Fibroblast of the conjunctiva (primary cell): ENCODE measurements around the gene MYCBP.
"Not testable (repeated sequence)": the region's sequence is repeated elsewhere in the genome, so short reads cannot be mapped to it uniquely, and the experiment has no call there.

ENCODE experiments used
- DNase-seq: peaks from one replicate; pipeline ENCODE4 v3.0.0-alpha.2; 2010; ENCODE audit warnings: low read depth

The MYCBP gene, protein sequence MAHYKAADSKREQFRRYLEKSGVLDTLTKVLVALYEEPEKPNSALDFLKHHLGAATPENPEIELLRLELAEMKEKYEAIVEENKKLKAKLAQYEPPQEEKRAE

GRCh38 chr1:38873027-38873969 lies at the start of gene MYCBP:
TSS of gene MYCBP (minus strand) at chr1:38873348. CDS start at chr1:38873305, 43 bp downstream.
- DNase-seq, result peak; percentile 95

DNA sequence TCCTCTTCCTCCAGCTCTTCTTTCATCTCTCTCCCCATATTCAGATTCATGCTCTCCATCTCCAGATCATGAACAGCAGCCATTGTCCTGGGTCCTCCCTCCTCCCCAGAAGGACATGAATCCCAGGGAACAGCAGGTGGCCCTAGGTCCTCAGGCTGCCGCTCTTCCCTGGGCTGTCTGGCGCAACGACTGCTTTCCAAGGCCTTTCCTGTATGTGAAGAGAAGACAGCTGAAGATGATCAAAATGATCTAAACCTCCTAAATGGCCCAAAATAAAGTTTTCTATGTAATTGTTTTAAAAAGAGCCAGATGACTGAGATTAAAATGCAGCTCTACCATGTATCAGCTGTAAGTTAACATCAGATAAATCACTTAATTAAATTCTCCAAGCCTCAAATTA lies 46.0 kb upstream of the MYCBP start:
- no peak for DNase-seq

DNA sequence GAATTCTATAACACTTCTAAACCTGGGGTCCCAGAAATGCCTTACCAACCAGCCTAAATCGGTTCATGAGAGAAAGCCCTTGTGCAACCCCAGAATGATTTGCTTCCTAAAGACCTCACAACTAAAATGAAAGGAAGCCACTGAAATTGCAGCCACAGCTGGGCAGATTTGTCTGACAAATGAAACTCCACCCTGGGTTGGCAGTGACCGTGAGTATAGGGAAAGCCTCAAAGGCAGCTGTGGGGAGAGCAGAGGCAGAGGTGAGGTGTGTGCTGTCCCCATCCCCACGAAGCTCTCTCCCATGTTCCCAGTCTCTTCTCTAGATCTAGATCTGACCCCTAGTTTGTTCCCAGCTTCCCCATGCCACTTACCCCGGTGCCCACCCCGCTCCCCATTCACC lies 45.4 kb upstream of the MYCBP start:
- DNase-seq, result no peak

DNA sequence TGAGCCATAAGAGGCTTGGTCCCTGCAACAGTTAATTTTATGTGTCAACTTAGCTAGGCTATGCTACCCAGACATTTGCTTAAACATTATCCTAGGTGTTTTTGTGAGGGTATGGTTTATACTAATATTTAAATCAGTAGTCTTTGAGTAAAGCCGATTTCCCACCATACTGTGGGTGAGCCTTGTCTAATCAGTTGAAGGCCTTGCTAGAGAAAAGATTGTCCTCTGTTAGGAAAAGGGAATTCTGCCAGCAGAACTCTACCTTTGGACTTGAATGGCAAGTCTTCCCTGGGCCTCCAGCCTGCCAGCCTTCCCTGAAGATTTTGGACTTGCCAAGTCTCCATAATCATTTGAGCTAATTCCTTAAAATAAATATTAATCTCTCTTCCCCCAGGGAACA lies 44.6 kb upstream of the MYCBP start:
- no peak for DNase-seq

- DNase-seq, result no peak
Observed at GRCh38 chr1:38917337-38917736, 44.2 kb upstream of the MYCBP start.

DNA sequence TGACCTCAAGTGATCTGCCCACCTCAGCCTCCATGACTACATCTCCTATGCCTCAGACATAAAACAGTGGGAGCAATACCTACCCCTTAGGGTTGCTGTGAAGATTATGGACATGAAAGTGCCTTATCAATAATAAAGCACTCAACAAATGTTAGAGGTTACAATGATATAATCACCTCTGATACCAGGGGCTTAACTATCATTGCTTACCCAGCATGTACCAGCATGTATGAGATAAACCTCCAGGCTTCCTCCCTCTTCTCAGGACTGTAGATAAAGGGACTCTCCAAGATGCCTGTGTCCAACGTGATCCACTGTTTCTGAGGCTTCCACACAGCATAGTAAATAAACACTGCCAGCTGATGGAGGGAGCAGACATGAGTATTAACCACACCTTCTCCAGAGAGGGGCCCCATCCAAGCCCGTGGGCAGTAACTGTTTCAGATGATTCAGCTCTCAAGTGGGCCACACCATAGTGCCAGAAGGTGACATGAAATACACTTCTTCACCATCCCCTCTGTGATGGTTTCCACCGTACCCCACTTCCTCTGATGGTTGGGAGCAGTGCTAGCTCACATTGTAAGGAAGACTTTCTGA lies 42.3 kb upstream of the MYCBP start:
- DNase-seq, result no peak

GRCh38 chr1:38914908-38915307 lies 41.8 kb upstream of the MYCBP start:
- not testable (repeated sequence) for DNase-seq

GRCh38 chr1:38908821-38909220 lies 35.7 kb upstream of the MYCBP start:
- DNase-seq, result no peak

DNA sequence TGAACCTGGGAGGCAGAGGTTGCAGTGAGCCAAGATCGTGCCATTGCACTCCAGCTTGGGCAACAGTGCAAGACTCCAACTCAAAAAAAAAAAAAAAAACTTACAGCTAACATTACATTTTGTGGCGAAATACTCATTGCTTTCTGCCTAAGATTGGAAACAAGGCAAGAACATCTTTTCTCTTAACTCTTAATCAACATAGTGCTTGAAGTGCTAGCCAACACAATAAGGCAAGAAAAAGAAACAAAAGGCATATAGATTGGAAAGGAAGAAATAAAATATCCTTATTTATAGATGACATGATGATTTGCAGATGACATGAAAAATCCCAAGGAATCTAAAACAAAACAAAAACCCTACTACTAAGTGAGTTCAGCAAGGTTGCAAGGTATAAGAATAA lies 32.8 kb upstream of the MYCBP start:
- no peak for DNase-seq

DNA sequence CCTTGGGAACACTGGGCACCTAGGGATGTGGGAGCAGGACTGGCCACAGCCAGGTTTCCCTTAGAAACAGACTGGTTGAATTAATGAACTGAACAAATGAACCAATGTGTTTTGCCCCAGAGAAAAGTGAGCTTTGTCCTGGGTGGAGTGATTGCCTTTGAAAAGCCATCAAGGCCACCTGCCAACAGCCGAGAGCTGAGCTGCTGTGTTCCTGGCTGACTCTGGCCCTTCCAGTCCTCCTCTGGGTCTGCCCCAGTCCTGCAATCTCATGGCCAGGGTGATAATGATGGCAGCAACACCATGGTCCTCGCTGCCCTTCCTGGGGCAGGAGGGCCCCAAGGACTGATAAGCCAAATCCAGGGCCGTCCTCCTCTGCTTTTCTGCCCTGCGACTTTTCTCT lies 26.4 kb upstream of the MYCBP start:
- DNase-seq, result no peak

DNA sequence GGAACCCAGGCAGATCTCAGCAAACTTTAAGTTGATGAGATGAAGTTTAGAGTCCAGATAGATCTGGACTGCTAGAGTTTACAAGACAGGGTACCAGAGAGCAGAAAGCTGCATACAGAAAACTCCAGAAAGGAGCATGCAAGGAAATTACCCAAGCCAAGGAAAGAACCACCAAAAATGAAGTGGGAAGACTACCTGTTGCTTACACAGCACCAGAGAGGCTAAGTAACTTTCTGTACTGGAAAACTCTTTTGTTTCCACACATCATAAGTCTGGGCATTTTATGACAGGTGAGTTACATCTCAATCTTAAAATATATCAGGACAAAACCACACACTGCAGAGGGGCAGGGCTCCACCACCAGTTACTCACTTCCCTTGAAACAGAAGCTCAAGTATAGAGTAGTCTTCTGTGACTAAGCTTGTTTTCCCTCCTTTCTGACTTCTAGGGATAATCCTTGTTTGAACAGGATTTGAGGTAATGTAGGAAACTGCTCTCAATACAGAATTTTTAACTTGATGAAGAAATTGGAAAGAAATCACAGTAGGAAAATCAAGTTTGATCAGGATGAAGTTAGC lies 25.6 kb upstream of the MYCBP start:
- DNase-seq, result no peak

DNA sequence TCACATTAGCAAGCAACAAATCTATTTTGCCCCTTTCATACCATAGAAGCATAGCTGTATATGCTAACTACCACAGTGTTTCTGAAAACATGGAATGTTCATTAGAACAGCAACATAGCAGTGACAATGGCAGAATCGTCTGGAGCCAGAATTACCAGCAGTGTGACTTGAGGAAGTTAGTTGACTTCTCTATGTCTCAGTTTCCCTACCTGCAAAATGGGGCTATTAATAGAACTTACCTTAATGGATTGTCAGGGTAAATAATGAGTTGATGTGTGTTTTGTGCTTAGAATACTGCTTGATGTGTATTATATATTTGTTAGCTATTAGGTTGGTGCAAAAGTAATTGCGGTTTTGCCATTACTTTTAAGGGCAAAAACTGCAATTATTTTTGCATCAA lies 23.0 kb upstream of the MYCBP start:
- no peak for DNase-seq

DNA sequence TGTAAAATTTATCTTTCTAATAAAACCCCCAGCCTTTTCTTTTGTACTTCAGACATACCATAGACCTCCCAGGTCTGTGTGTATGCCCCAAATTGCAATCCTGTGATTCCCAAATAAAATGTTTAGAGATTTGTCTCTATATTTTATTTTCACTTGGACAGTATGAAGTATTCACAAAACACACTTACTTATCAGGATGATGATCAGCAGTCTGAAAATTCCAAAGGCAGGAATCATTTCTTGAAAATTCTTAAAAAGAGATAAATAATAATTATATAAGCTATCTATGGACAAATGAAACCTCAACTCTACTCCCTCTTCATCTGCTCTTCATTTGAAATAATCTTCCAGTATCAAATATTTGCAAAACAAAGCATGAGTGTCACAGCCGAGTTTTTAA lies 19.8 kb upstream of the MYCBP start:
- DNase-seq, result no peak

GRCh38 chr1:38891753-38892152 lies 18.6 kb upstream of the MYCBP start:
- DNase-seq, result no peak

- no peak for DNase-seq
Observed at GRCh38 chr1:38889589-38889988, 16.4 kb upstream of the MYCBP start.

GRCh38 chr1:38888423-38889333 lies 15.5 kb upstream of the MYCBP start:
- no peak for DNase-seq

DNA sequence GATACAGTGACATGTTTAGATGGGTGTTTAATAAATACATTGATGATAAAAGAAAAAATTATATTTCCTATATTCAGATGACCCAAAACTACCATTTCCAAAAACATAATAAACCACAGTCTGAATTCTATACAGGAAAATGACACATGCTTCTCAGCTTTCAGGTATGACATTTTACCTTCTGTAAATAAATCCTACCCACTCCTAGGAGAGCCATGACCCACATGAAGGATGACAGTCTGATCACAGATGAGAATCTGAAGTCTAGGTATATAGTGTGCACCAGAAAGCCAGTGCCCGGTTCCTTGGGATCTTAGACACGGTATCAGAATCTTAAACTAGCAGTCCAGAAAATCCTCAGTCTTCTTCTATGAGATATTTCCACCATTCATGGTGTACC lies 11.9 kb upstream of the MYCBP start:
- no peak for DNase-seq

- DNase-seq, result no peak
Observed at GRCh38 chr1:38881487-38881886, 8.3 kb upstream of the MYCBP start, which contains the start of gene GJA9. TSS of gene GJA9 (minus strand) at chr1:38881587. CDS start at chr1:38876098, 5,489 bp downstream.

- DNase-seq, result no peak
Observed at GRCh38 chr1:38875811-38876210, 2.7 kb upstream of the MYCBP start.

- DNase-seq, result no peak
Observed at GRCh38 chr1:38872401-38873026, 634 bp downstream of the MYCBP start.

GRCh38 chr1:38870996-38871395 lies 2.2 kb downstream of the MYCBP start:
- no peak for DNase-seq
